GM21619 (cell line): ENCODE measurements around the gene DCAF7.

Experiments
- ATAC-seq: cut with Tn5 transposase; IDR thresholded peaks from one replicate; pipeline ENCODE4 v1.9.1; 2021; ENCODE audit not compliant: unreplicated experiment

DCAF7 gene

GRCh38 chr17:63543822-63544420 is 6.4 kb upstream of the DCAF7 start:
- no peak for ATAC-seq

DNA sequence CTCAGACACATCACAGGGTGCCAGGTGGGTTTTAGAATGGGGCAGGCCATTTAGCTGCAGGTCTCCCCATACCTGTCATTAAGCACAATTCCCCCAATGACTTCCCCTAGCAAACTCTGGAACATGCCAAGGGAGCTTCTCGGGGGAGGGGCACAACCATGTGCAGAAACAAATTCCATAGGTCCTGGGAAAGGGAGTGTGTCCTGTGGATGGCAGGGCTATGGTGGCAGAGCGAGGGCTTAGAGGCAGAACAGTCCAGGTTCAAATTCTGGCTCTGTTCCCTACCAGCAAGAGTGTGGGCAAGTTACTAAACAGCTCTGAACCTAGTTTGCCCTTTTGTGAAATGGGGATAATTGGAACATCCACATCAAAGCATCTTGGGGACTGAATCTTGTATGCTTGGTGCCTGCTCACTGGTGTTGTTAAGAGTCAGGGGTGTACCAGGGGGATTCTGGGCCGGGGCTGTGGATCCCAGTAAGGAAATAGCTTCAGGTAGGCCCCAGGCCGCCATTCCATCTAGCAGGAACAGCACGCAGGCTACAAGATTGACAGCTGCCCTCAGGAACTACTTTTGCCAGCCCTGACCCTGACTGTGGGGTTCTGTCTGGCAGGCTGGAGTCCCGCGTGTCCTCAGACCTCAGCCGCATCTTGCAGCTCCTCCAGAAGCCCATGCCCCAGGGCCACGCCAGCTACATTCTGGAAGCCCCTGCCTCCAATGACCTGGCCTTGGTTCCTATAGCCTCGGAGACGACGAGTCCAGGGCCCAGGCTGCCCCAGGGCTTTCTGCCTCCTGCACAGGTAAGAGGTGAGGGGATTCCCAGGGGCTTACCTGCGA is 5.6 kb upstream of the DCAF7 start:
- ATAC-seq: no peak

- no peak for ATAC-seq
Measured at GRCh38 chr17:63546308-63547082, 3.8 kb upstream of the DCAF7 start.

DNA sequence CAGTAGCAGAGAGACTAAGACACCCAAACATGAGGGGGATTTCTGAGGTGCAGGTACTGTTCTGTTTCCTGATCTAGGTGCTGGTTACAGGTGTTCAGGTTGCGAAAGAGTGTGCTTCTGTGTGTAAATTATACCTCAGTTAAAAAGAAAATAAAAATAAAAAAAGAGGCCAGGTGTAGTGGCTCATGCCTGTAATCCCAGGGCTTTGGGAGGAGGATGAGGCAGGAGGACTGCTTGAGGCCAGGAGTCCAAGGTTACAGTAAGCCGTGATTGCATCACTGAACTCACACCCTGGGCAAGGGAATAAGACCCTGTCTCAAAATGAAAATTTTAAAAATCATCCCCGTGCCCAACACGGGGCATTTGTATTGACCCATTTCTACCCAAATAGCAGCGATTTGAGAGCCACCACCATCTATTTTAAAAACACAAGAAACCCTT is 3.2 kb upstream of the DCAF7 start:
- ATAC-seq: no peak

GRCh38 chr17:63549289-63549945 is 860 bp upstream of the DCAF7 start:
- ATAC-seq: peak; percentile 14

GRCh38 chr17:63550817-63551639 is 751 bp downstream of the DCAF7 start:
- ATAC-seq: peak; percentile 0

DNA sequence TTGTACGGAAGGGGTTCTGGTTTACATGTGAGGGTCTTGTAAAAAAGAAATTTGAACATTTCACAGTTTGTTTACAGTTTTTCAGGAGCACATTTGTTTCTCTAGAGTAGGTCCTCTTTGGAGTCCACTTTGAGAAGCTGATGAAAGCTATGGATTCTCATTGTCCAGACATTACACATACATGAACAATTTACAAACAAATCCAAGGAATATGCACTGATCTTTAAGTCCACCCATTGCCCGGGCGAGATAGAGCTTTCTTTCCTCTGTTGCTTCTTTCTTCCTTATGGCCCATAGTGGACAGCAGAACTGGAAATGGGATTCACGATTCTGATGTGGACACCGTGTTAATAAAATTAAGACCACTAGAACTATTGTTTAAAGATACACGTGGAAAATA is 1.9 kb downstream of the DCAF7 start:
- no peak for ATAC-seq

DNA sequence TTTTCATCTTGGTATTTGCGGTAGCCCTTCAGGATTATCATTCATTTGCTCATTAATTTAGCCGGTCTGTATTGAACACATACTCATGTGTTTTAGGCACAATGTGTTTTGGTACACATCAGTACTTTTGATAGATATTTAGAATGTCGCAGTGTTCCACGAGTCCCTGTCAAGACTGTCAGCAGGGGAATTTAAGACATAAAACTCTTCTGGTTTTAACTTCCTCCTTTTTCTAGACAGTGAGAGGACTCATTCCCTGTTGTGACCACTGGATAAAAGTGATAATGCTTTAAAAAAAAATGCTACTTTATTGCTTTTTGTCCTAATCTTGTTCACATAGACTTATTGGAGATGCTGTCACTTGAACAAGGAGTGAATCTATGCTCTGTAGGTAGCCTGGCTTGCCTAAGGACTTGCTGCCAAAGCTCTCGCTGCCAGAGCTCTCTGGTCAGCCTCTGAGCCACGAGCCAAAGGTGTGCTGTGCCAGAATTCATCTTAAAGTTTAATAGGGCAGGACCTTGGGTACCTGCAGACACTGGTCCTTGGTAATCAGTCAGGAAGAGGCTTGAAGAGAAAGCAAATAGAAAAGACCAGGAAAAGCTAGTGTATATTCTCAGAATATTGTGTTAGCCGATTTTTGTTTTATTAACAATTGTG is 5.4 kb downstream of the DCAF7 start:
- no peak for ATAC-seq

- no peak for ATAC-seq
Measured at GRCh38 chr17:63557416-63557815, 7.1 kb downstream of the DCAF7 start.

- no peak for ATAC-seq
Measured at GRCh38 chr17:63558441-63558840, 8.2 kb downstream of the DCAF7 start.

- no peak for ATAC-seq
Measured at GRCh38 chr17:63561819-63562218, 11.5 kb downstream of the DCAF7 start.

DNA sequence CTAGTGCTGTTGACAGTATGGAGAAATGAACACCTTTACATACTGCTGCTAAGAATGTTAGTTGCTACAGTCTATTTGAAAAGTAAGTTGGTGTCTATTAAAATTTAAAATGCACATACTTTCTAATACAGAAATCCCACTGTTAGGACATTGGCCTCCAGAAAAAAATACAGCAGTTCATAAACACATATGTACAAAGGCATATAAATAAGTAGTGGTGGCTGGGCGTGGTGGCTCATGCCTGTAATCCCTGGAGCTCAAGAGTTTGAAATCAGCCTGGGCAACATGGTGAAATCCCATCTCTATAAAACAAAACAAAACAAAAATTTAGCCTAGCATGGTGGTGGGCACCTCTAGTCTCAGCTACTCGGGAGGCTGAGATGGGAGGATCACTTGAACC is 13.1 kb downstream of the DCAF7 start:
- ATAC-seq: no peak

GRCh38 chr17:63564562-63564961 is 14.3 kb downstream of the DCAF7 start:
- ATAC-seq: no peak

DNA sequence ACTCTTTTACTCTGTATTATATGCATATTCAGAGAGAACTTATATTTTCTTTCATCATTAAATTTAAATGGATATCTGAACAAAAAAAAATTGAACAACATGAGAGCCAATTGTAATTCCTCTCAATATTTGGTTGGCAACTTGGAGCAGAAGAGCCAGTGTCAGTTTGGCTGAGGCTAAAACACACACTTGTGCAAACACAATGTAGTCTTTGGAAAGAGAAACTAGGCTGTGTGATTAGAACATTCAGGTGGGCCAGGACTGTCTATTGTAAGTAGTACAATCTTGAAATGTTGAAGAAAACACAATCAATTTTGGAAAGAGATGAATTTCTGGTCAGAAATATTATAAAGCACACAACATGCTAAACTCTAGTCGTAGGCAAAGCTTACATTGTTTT is 17.0 kb downstream of the DCAF7 start:
- ATAC-seq: no peak

- ATAC-seq: no peak
Measured at GRCh38 chr17:63568563-63568962, 18.3 kb downstream of the DCAF7 start.

DNA sequence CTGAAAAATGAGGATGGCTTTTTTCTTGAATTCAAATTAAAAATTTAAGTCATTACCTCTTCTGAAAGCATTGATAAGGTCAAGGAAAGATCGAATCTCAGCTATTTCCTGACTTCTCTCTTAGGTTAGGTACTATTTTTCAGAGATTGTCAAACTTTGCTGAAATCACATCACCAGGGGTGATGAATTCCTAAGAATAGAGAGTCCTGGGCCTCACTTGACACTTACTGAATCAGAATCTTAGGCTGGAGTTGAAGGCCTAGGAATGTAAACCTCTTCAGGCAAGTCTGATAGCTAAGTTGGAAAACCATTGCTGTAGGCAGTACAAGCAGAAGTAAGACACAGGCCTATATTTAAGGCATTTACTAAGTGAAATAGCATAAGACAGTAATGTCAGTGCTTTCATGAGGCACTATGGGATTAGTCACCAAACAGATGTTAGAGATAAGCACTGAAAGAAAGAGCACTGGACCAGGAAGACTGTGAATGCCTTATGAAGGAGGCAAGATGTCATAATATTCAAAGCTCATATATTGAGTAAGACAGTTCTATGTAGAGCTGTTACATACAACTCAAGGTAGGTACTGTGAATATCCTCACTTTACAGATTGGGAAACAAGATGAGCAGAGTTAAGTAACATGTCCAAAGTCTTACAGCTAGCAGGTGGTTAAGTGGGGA is 21.5 kb downstream of the DCAF7 start:
- no peak for ATAC-seq

GRCh38 chr17:63573634-63574033 is 23.4 kb downstream of the DCAF7 start:
- no peak for ATAC-seq

DNA sequence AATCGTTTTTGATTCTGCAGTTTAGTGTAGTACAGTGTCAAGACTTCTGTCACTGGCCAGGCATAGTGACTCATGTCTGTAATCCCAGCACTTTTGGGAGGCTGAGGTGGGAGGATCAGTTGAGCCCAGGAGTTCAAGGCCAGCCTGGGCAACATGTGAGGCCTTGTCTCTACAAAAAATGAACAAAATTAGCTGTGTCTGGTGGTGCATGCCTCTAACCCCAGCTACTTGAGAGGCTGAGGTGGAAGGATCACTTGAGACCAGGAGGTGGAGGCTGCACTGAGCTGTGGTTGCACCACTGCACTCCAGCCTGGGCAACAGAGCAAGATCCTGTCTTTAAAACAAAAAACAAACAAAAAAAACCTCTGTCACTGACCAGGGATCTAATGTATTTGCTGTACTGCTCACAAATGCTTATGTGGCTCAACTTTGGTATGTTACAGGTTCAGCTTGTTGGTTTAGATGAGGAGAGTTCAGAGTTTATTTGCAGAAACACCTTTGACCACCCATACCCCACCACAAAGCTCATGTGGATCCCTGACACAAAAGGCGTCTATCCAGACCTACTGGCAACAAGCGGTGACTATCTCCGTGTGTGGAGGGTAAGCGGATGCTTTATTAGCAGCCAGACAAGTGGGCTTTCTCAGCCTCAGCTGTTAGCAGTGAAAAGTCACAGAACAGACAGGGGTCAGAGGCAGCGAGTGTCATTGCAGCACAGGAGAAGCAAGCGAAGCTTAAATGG is 27.9 kb downstream of the DCAF7 start:
- ATAC-seq: no peak

DNA sequence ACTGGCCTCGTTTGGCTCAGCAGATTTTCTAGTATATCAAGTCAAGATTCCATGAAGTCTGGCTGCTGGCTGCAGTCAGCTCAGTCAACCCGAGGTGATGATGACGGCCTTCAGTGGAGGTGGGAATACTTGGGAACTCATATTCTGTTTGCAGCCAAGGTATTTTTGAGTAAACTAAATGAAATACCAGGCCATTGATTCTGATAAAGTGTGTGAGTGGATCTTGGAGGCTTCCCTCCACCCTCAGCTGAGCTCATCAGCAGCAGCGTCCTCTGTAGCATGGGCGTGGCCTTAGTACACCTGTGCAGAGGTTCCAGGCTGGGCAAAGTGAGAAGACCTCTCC is 28.5 kb downstream of the DCAF7 start:
- ATAC-seq: no peak
